Measurements from ENCODE around the gene STX5.
A peak's percentile ranks its signal among the peaks of the same experiment; 100 is the strongest.
"Not testable (repeated sequence)": the region's sequence is repeated elsewhere in the genome, so short reads cannot be mapped to it uniquely, and the experiment has no call there.

Gene STX5

DNA sequence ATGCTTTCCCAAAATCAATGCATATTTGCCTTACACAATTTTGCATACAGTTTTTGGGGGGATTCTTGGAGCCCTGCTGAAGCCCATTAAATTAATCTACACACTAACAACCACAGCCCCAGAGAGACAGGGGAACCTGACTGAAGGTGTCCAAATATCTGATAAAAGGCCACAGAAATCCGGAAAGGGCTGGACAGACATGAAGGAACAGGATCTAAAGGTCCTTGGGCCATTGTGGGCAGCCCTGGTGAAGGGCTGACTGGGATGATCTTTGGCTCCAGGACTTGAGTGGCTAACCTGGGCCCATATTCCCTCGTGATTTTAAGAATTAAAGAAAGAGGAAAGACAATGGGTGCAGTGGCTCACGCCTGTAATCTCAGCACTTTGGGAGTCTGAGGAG, 14.3 kb upstream of the STX5 start:
- H3K79me2 ChIP-seq (ENCODE audit: control insufficient read depth, low read length): no peaks in the 10 kb centered on the region
- TF ChIP-seq, protein P1, sequence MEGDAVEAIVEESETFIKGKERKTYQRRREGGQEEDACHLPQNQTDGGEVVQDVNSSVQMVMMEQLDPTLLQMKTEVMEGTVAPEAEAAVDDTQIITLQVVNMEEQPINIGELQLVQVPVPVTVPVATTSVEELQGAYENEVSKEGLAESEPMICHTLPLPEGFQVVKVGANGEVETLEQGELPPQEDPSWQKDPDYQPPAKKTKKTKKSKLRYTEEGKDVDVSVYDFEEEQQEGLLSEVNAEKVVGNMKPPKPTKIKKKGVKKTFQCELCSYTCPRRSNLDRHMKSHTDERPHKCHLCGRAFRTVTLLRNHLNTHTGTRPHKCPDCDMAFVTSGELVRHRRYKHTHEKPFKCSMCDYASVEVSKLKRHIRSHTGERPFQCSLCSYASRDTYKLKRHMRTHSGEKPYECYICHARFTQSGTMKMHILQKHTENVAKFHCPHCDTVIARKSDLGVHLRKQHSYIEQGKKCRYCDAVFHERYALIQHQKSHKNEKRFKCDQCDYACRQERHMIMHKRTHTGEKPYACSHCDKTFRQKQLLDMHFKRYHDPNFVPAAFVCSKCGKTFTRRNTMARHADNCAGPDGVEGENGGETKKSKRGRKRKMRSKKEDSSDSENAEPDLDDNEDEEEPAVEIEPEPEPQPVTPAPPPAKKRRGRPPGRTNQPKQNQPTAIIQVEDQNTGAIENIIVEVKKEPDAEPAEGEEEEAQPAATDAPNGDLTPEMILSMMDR (IDR thresholded peaks at IDR 0.05; ENCODE audit: low read depth, low read length, poor library complexity, severe bottlenecking): no peak
- no peak for TF ChIP-seq EZH2phosphoT487 (IDR thresholded peaks at IDR 0.05; ENCODE audit: borderline replicate concordance, low read length)
- H3K4me1 ChIP-seq (ENCODE audit: control insufficient read depth, low read length): peaks cover 15% of the 10 kb centered on the region
- H3K36me3 ChIP-seq (ENCODE audit: control insufficient read depth, low read length): no peaks in the 10 kb centered on the region
- no peaks in the 10 kb centered on the region for H3K9me2 ChIP-seq (replicated peaks; ENCODE audit: control insufficient read depth, low read length)
- H4K20me1 ChIP-seq (ENCODE audit: control insufficient read depth, insufficient read depth, low read depth, low read length): no peaks in the 10 kb centered on the region
- H3K9me3 ChIP-seq (ENCODE audit: control insufficient read depth, insufficient read depth, low read length): no peaks in the 10 kb centered on the region
- no peak overlapping the region for H3K4me3 ChIP-seq (ENCODE audit: low read length)
- no peak overlapping the region for H3K27ac ChIP-seq (ENCODE audit: low read depth, low read length)
- no peaks in the 10 kb centered on the region for H3K27me3 ChIP-seq (ENCODE audit: control insufficient read depth, low read length)
- H3F3A ChIP-seq (ENCODE audit: control insufficient read depth, insufficient read depth): peaks cover 33% of the 10 kb centered on the region
- H3K4me2 ChIP-seq (ENCODE audit: low read length): no peak overlapping the region

DNA sequence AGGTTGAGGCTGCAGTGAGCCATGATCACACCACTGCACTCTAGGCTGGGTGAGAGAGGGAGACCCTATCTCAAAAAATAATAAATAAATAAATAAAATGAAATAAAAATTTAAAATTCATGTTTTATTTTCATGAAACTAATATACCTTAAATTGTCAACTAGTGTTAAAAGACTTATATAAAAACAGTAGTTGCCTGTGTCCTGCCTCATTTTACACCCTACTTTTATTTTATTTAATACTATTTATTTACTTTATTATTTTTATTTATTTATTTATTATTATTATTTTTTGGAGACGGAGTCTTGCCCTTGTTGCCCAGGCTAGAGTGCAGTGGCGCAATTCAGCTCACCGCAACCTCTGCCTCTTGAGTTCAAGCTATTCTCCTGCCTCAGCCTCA, 12.3 kb upstream of the STX5 start:
- Histone ChIP-seq H3K9me2 (replicated peaks; ENCODE audit: control insufficient read depth, low read length) (no peaks in the 10 kb centered on the region), H3K9me3 (ENCODE audit: control insufficient read depth, insufficient read depth, low read length) (no peaks in the 10 kb centered on the region), H3K36me3 (ENCODE audit: control insufficient read depth, low read length) (peaks cover 2% of the 10 kb centered on the region), H3K4me1 (ENCODE audit: control insufficient read depth, low read length) (peaks cover 22% of the 10 kb centered on the region), H3F3A (ENCODE audit: control insufficient read depth, insufficient read depth) (peaks cover 32% of the 10 kb centered on the region), H3K4me3 (ENCODE audit: low read length) (no peak overlapping the region), H3K79me2 (ENCODE audit: control insufficient read depth, low read length) (peaks cover 6% of the 10 kb centered on the region), H3K4me2 (ENCODE audit: low read length) (no peak overlapping the region), H3K27me3 (ENCODE audit: control insufficient read depth, low read length) (no peaks in the 10 kb centered on the region), H3K27ac (ENCODE audit: low read depth, low read length) (no peak overlapping the region), H4K20me1 (ENCODE audit: control insufficient read depth, insufficient read depth, low read depth, low read length) (no peaks in the 10 kb centered on the region)
- TF ChIP-seq, protein P1 (IDR thresholded peaks at IDR 0.05; ENCODE audit: low read depth, low read length, poor library complexity, severe bottlenecking): no peak
- no peak for TF ChIP-seq EZH2phosphoT487 (IDR thresholded peaks at IDR 0.05; ENCODE audit: borderline replicate concordance, low read length)

DNA sequence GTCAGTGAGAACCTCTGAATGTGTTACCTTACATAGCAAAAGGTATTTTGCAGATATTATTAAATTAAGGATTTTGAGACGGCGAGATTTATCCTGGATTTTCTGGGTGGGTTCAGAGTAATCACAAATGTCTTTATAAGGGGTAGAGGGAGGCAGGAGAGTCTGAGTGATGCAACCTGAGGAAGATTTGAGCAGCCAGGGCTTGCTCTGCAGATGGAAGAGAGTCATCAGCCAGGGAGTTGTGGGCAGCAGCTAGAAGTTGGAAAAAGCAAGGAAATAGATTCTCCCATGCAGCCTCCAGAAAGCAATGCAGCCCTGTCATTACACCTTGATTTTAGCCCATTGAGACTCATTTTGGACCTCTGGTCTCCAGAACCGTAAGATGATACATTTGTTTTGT, 11.6 kb upstream of the STX5 start:
- Histone ChIP-seq H3K79me2 (ENCODE audit: control insufficient read depth, low read length) (peaks cover 13% of the 10 kb centered on the region), H3F3A (ENCODE audit: control insufficient read depth, insufficient read depth) (peaks cover 31% of the 10 kb centered on the region), H3K27me3 (ENCODE audit: control insufficient read depth, low read length) (no peaks in the 10 kb centered on the region), H3K4me1 (ENCODE audit: control insufficient read depth, low read length) (peaks cover 23% of the 10 kb centered on the region), H3K9me2 (replicated peaks; ENCODE audit: control insufficient read depth, low read length) (no peaks in the 10 kb centered on the region), H3K4me3 (ENCODE audit: low read length) (no peak overlapping the region), H3K36me3 (ENCODE audit: control insufficient read depth, low read length) (peaks cover 7% of the 10 kb centered on the region), H4K20me1 (ENCODE audit: control insufficient read depth, insufficient read depth, low read depth, low read length) (no peaks in the 10 kb centered on the region), H3K4me2 (ENCODE audit: low read length) (no peak overlapping the region), H3K9me3 (ENCODE audit: control insufficient read depth, insufficient read depth, low read length) (no peaks in the 10 kb centered on the region), H3K27ac (ENCODE audit: low read depth, low read length) (no peak overlapping the region)
- TF ChIP-seq, protein P1 (IDR thresholded peaks at IDR 0.05; ENCODE audit: low read depth, low read length, poor library complexity, severe bottlenecking): no peak
- TF ChIP-seq EZH2phosphoT487 (IDR thresholded peaks at IDR 0.05; ENCODE audit: borderline replicate concordance, low read length): no peak

DNA sequence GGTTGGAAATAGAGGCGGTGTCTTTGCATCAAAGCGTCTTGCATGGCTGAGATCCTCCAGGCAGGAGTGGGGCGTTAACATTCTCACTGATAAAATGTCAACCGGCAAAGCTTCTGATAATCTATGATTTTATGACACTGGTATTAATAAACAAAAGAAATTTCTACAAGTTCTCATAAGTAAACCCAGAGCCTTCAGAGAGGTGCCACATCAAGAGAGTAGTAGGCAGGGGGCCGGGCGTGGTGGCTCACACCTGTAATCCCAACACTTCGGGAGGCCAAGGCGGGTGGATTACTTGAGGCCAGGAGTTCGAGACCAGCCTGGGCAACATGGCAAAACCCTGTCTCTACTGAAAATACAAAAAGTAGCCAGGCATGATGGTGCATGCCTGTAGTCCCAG, 11.0 kb upstream of the STX5 start:
- H3K4me2 ChIP-seq (ENCODE audit: low read length): peak overlapping the region; percentile 86
- not testable (repeated sequence) for H3K9me3 ChIP-seq (ENCODE audit: control insufficient read depth, insufficient read depth, low read length); H4K20me1 ChIP-seq (ENCODE audit: control insufficient read depth, insufficient read depth, low read depth, low read length); H3K9me2 ChIP-seq (replicated peaks; ENCODE audit: control insufficient read depth, low read length); H3K27me3 ChIP-seq (ENCODE audit: control insufficient read depth, low read length)
- peaks cover 19% of the 10 kb centered on the region for H3K79me2 ChIP-seq (ENCODE audit: control insufficient read depth, low read length)
- H3K36me3 ChIP-seq (ENCODE audit: control insufficient read depth, low read length): peaks cover 11% of the 10 kb centered on the region
- peaks cover 27% of the 10 kb centered on the region for H3F3A ChIP-seq (ENCODE audit: control insufficient read depth, insufficient read depth)
- H3K4me3 ChIP-seq (ENCODE audit: low read length): peak overlapping the region; percentile 73
- H3K27ac ChIP-seq (ENCODE audit: low read depth, low read length): peak overlapping the region; percentile 89; the same call in 1 of the 2 replicates
- peaks cover 29% of the 10 kb centered on the region for H3K4me1 ChIP-seq (ENCODE audit: control insufficient read depth, low read length)
